Measurements from ENCODE around the gene PIGL.

- TF ChIP-seq CTCF (conservative IDR thresholded peaks at IDR 0.05 in 1 of 2, IDR thresholded peaks at IDR 0.05 in 1 of 2; ENCODE audit: low read depth in 1 of 2, low read length in 2 of 2) (peak in 1 of 2 donors; percentile 6), EZH2 (IDR thresholded peaks at IDR 0.05; ENCODE audit: low read length, missing control alignments) (no peak)
These were observed 70.6 kb downstream of the PIGL start for GRCh38 chr17:16287563-16288027.
